Head of caudate nucleus (tissue), 42 donors: ENCODE data around the gene LTO1.

Experiments
- DNase-seq, 42 donors: peaks; one replicate each; pipeline versions ENCODE4 v3.0.0 to v3.0.0-alpha.2; 2020 to 2021; ENCODE audit warnings: mixed read lengths in 7 of 42
- intact Hi-C: fragments of 100-400 bp; cut with DNase I; formaldehyde crosslinking; loops from one replicate; pipeline ENCODE4 v1.15.0; 2022

LTO1 gene

DNA sequence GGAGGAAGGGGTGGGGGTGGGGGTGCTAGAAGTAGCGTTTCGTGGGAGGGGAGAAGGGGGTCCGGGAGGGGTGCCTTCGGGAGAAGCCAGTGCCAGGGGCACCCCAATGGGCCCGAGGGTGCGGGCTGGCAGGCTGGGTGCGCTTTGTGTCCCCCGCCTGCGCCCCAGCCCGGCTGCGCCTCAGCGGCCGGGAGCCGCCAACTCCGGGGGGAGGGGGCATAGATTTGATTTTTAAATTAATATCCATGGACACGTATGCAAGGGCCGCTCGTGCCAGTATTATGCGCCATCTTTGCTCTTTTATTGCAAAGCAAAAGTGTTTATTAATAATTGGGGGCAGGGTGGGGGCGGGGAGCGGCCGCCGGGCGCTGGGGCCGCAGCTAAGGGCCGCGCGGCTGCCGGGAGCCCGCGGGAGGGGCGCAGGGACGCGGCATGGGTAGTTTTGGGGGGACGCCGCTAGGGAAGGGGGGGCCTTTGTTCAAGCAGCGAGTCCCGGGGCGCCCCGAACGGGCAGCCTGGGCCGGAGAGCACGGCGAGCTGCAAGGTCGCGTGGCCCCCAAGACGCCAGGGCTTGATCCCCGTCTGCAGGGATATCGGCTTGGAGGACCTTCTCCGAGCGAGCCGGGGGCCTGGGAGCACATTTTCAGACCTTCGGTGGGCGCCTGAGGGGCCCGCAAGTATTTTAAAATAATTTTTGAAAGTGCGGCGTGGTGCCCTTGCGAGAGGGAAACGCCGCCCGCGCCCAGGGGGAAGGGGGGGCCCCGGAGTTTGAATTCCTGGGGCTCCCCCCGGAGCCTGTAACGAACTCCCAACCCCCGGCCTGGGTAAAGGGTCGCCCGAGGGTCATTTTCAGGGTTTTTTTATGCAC lies 33.2 kb downstream of the LTO1 start:
- intact Hi-C loops, result loop anchor here (10.0 kb wide), 2 partner anchors 197 to 347 kb away; partner anchors contain the start of gene MYEOV
- peak in 1 of 42 donors; percentile 33 for DNase-seq

- peak in 35 of 42 donors; percentile 23 to 67 (median 49) for DNase-seq
- intact Hi-C loops, result loop anchor here (10.0 kb wide), 2 partner anchors 196 to 346 kb away; partner anchors contain the start of gene MYEOV
Observed at GRCh38 chr11:69640995-69641581, 34.1 kb downstream of the LTO1 start, which contains the start of gene CCND1. TSS of gene CCND1 (plus strand) at chr11:69641156. CDS start at chr11:69641314, 158 bp downstream.

- DNase-seq, result peak in 5 of 42 donors; percentile 35 to 67 (median 42)
- intact Hi-C loops, result loop anchor here (10.0 kb wide), 2 partner anchors 196 to 346 kb away; partner anchors contain the start of gene MYEOV
Observed at GRCh38 chr11:69640260-69640994, 34.7 kb downstream of the LTO1 start.

- no peak for DNase-seq
- intact Hi-C loops, result loop anchor here (10.0 kb wide), 2 partner anchors 195 to 345 kb away; partner anchors contain the start of gene MYEOV
Observed at GRCh38 chr11:69639831-69640230, 35.3 kb downstream of the LTO1 start.

DNA sequence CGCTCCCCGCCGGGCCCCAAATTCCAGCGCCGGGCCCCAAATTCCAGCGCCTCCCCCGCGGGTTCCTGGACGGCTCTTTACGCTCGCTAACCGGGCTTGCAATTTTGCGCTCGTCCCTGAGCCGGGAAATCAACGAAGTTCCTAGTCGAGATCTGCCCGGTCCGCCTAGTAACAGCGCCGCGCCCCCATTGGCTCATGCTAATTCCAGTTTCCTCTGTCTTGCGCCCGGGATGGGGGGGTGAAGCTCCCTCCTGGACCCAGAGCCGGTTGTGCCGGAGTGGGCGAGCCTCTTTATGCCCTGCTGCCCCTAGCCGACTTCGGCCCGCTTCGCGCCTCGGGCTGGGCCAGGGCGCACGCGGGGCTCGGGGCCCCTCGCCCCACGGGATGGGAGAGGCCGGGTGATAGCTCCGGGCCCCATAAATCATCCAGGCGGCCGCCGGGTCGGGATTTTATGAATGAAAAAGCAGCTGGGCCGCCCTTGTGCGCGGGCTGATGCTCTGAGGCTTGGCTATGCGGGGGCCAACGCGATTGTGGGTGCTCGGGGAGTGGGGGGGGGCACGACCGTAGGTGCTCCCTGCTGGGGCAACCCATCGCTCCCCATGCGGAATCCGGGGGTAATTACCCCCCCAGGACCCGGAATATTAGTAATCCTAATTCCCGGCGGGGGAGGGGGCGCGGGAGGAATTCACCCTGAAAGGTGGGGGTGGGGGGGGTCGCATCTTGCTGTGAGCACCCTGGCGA lies 36.0 kb downstream of the LTO1 start:
- peak; percentile 55 to 88 (median 78) for DNase-seq
- intact Hi-C loops, result no loop called here

DNA sequence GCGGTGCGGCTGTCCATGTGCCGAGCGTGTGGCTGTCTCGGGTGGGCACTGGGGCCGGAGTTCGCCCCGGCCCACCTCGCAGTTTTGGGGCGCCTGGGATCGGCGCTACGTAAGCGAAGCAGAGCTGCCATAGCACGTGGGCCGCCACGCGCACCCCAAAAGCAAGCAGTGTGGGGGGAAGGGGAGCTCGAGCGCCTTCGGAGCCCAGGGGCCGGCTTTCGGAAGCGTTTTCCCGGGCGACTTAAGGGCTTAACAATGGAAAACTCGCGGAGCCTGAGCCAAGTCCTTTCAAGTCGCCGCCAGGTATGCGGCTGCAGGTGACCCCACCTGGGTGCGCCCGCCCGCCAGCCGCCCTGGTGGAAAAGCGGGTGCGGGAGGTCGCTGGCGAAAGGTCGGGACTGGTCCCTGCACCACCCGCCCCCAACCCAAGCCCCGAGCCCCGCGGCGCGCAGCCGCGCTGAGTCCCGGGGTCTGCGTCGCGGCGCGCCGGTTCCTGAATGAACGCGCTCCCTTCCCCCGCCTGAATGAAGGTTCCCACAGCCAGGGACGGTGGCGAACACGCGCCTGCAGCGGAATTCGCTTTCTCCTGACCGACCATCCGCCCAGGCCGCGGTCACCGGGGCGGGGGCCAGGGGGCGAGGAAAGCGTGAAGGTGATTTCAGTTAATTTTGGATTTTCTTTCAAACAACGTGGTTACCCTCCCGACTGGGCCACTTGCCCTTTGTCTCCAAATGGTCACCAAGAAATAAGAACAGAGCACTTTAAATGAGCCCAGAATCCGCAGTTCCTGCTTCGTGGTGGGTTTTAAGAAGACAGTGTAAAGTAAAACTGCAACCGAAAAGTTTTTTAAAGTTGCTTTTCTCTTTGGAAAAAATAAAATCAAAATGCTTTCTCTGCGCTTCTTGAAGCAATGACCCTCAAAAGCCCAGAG lies 36.9 kb downstream of the LTO1 start:
- intact Hi-C loops, result no loop called here
- peak in 7 of 42 donors; percentile 21 to 52 (median 49) for DNase-seq

DNA sequence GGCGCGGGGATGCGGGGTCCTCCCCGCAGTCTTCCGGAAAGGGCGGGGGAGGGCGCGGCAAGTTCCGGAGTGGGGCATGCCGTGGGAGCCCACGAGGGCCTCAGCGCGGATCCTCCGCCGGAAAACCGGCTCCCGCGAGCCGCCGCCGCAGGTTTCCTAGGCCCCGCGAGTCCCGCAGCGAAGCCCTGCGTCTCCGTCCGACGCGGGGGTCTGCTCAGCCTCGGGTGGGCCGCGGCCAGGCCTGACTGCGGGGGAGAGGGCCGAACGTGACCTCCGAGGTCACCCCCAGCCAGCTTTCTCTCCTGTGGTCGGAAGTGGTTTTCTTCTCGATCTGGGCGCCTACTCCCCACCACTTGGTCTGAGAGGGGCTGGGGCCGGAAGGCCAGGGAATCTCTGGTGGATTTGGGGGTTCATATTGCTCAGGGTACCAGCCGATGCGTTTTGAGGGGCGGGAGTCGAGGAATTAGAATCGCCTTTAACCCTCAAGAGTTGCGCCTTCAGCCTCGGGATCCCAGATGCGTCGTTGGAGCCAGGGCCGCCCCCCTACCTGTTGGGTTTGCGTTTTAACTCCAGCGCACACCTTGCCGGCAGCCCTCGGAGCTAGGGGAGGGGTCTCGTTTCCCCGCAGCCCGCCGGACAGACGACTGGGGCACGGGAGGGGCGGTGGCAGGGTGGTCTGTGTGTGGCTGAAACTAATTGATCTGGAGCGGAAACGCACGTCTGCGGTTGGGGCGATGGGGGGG lies 37.8 kb downstream of the LTO1 start:
- intact Hi-C loops, result no loop called here
- peak in 1 of 42 donors; percentile 37 for DNase-seq

GRCh38 chr11:69636512-69637197 lies 38.5 kb downstream of the LTO1 start:
- intact Hi-C loops, result no loop called here
- DNase-seq, result peak; percentile 37 to 88 (median 73)

DNA sequence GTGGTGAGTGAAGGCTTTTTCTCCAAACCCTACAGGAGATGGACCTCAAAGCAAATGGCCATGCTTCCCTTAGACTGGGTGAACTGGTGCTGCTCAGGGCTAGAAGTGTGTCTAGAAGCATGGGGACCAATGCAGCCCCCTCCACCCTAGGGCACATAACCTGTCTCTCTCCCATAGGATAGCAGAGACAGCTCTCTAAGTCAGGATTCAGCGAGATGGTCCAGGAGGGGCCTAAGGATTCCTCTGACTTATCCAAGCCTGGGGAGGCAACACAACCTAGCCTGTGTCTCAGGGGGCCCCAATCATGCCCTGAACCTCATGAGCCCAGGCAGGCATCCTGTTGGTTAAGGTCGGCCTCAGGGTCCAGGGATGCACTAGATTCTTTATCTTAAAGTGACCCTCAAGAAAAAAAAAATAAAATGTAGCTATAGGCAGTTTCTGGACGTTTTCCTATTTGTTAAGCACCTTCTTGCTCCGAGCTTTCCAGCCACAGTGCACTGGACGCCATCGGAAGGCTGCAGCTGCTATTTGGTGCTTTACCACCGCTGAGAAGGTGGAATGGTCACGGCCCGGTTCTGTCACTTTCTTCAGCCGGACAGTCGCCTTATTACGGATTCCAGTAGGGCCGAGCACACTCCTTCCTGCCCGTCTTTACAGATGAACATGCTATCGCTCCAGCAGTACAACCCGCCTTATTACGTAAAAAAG lies 39.2 kb downstream of the LTO1 start:
- intact Hi-C loops, result no loop called here
- DNase-seq, result peak in 1 of 42 donors; percentile 6

GRCh38 chr11:69635195-69635594 lies 40.0 kb downstream of the LTO1 start:
- DNase-seq, result peak in 1 of 42 donors; percentile 18
- intact Hi-C loops, result no loop called here

GRCh38 chr11:69634590-69634989 lies 40.6 kb downstream of the LTO1 start:
- DNase-seq, result peak in 3 of 42 donors; percentile 17 to 28 (median 28)
- intact Hi-C loops, result no loop called here

GRCh38 chr11:69634069-69634468 lies 41.1 kb downstream of the LTO1 start:
- intact Hi-C loops, result no loop called here
- DNase-seq, result peak in 3 of 42 donors; percentile 7 to 37 (median 13)

- DNase-seq, result peak in 1 of 42 donors; percentile 1
- intact Hi-C loops, result no loop called here
Observed at GRCh38 chr11:69632900-69633299, 42.3 kb downstream of the LTO1 start.

GRCh38 chr11:69630424-69630823 lies 44.7 kb downstream of the LTO1 start:
- DNase-seq, result no peak
- intact Hi-C loops, result no loop called here

DNA sequence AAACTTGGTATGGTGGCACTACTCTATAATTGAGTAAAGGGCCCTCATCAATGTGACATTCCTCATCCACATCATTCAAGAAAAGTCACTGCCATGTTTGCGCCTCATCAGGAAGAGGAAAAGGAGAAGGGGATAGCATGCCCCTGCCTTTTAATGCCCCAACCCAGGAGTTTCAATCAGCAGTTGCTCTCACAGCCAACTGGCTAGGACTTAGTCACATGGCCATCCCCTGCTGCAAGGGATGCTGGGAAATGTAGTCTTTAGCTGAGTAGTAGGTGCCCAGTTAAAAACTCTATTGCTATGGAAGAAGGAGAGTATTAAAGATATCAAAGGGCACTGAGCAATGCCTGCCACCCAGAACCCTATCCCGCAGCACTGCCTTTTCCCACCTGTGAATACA lies 45.1 kb downstream of the LTO1 start:
- DNase-seq, result no peak
- intact Hi-C loops, result no loop called here

DNA sequence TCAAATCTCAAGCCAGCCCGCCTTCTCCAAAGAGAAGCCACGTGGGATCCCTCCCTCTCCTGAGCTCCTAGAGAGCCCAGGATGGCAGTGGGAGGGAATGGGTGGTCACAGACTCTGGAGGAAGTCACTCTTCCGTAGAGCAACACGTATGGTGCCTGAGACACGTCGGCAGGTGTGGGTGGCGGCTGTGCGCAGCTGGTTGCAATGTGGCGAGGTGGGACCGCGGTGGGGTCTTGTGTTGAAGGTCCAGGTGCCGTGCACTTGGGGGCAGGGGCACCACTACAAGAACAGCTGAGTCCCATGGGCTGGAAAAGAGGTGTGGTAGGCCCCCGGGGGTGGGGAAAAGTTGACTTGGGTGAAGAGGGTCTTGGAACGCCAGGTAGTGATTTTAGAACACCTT lies 47.6 kb downstream of the LTO1 start:
- DNase-seq, result no peak
- intact Hi-C loops, result no loop called here
